MM.1S (cell line): Measurements from ENCODE around the gene IL26.

Source experiments
- DNase-seq: peaks from one replicate; pipeline ENCODE4 v3.0.0-alpha.2; 2015
- H2AFZ ChIP-seq: fragments of 300-600 bp; sonication (generic); 2 replicates; pipeline ENCODE4 v1.6.0; 2016; ENCODE audit warnings: antibody characterized with exemption, low read length
- H3F3A ChIP-seq: fragments of 300-600 bp; sonication (generic); 2 replicates; pipeline ENCODE4 v1.6.1; 2016; ENCODE audit warnings: mild to moderate bottlenecking, antibody characterized with exemption, low read length, moderate library complexity, mixed read lengths; ENCODE audit not compliant: insufficient read depth
- H3K27ac ChIP-seq: fragments of 300-600 bp; sonication (generic); 2 replicates; pipeline ENCODE4 v1.5.1; 2016; ENCODE audit warnings: mild to moderate bottlenecking, low read length
- H3K27me3 ChIP-seq: fragments of 300-600 bp; sonication (generic); replicated peaks from 2 replicates; pipeline ENCODE4 v1.6.0; 2016; ENCODE audit warnings: low read length; ENCODE audit not compliant: insufficient read depth
- H3K36me3 ChIP-seq: fragments of 300-600 bp; sonication (generic); replicated peaks from 2 replicates; pipeline ENCODE4 v1.6.1; 2016; ENCODE audit warnings: mild to moderate bottlenecking, low read length, mixed read lengths; ENCODE audit not compliant: insufficient read depth
- H3K4me1 ChIP-seq: fragments of 300-600 bp; sonication (generic); 2 replicates; pipeline ENCODE4 v1.6.1; 2016; ENCODE audit warnings: low read length, mixed read lengths
- H3K4me2 ChIP-seq: fragments of 300-600 bp; sonication (generic); 2 replicates; pipeline ENCODE4 v1.6.0; 2016; ENCODE audit warnings: low read depth, low read length
- H3K4me3 ChIP-seq: fragments of 300-600 bp; sonication (generic); 2 replicates; pipeline ENCODE4 v1.5.1; 2016; ENCODE audit warnings: low read length, mixed read lengths
- H3K79me2 ChIP-seq: fragments of 300-600 bp; sonication (generic); 2 replicates; pipeline ENCODE4 v1.6.1; 2016; ENCODE audit warnings: mixed run types, low read length, mixed read lengths
- H3K9ac ChIP-seq: fragments of 300-600 bp; sonication (generic); 2 replicates; pipeline ENCODE4 v1.6.1; 2016; ENCODE audit warnings: low read length, mixed read lengths
- H3K9me2 ChIP-seq: fragments of 300-600 bp; sonication (generic); replicated peaks from 2 replicates; pipeline ENCODE4 v1.6.1; 2016; ENCODE audit warnings: mild to moderate bottlenecking, low read length, mixed read lengths; ENCODE audit not compliant: insufficient read depth
- H3K9me3 ChIP-seq: fragments of 300-600 bp; sonication (generic); replicated peaks from 2 replicates; pipeline ENCODE4 v1.6.1; 2016; ENCODE audit warnings: mild to moderate bottlenecking, low read length, mixed read lengths; ENCODE audit not compliant: insufficient read depth
- H4K20me1 ChIP-seq: fragments of 300-600 bp; sonication (generic); 2 replicates; pipeline ENCODE4 v1.6.1; 2016; ENCODE audit warnings: mild to moderate bottlenecking, low read length, moderate library complexity, mixed read lengths; ENCODE audit not compliant: insufficient read depth
- CTCF ChIP-seq: fragments of 300-600 bp; sonication (generic); IDR thresholded peaks from 2 replicates; pipeline ENCODE4 v1.5.1; 2016; ENCODE audit warnings: antibody characterized with exemption, low read length, mixed read lengths
- EZH2 ChIP-seq: fragments of 300-600 bp; sonication (generic); optimal IDR thresholded peaks from 2 replicates; pipeline ENCODE3; 2017; ENCODE audit warnings: low read depth, mild to moderate bottlenecking, antibody characterized with exemption, low read length, mixed read lengths
- EZH2phosphoT487 ChIP-seq: fragments of 300-600 bp; sonication (generic); IDR thresholded peaks from 2 replicates; pipeline ENCODE4 v1.6.1; 2018; ENCODE audit warnings: antibody characterized with exemption, low read length

Gene IL26

GRCh38 chr12:68231691-68232090, 6.1 kb upstream of the IL26 start:
- H3K27me3 ChIP-seq, result no peaks in the 10 kb centered on the region
- no peaks in the 10 kb centered on the region for H3K9me2 ChIP-seq
- no peaks in the 10 kb centered on the region for H3K79me2 ChIP-seq
- H2AFZ ChIP-seq, result no peak overlapping the region
- H3K4me2 ChIP-seq, result no peak overlapping the region
- DNase-seq, result no peak
- no peaks in the 10 kb centered on the region for H3K36me3 ChIP-seq
- H3K4me1 ChIP-seq, result peaks cover 4% of the 10 kb centered on the region
- H3F3A ChIP-seq, result no peaks in the 10 kb centered on the region
- no peaks in the 10 kb centered on the region for H4K20me1 ChIP-seq
- TF ChIP-seq CTCF, result no peak
- TF ChIP-seq EZH2phosphoT487, result no peak
- no peak for TF ChIP-seq EZH2
- H3K27ac ChIP-seq, result no peak overlapping the region
- H3K9me3 ChIP-seq, result no peaks in the 10 kb centered on the region
- H3K4me3 ChIP-seq, result no peak overlapping the region
- H3K9ac ChIP-seq, result no peak overlapping the region

GRCh38 chr12:68231229-68231628, 5.6 kb upstream of the IL26 start:
- Histone ChIP-seq H3K9ac (no peak overlapping the region), H3F3A (no peaks in the 10 kb centered on the region), H3K4me1 (peaks cover 1% of the 10 kb centered on the region), H4K20me1 (no peaks in the 10 kb centered on the region), H3K27me3 (no peaks in the 10 kb centered on the region), H3K9me2 (no peaks in the 10 kb centered on the region), H3K79me2 (no peaks in the 10 kb centered on the region), H3K36me3 (no peaks in the 10 kb centered on the region), H3K27ac (no peak overlapping the region), H3K4me2 (no peak overlapping the region), H2AFZ (no peak overlapping the region), H3K4me3 (no peak overlapping the region), H3K9me3 (no peaks in the 10 kb centered on the region)
- DNase-seq, result no peak
- TF ChIP-seq EZH2phosphoT487 (no peak), CTCF (no peak), EZH2 (no peak)

GRCh38 chr12:68229956-68230355, 4.3 kb upstream of the IL26 start:
- no peak for DNase-seq
- Histone ChIP-seq H3K9ac (no peak overlapping the region), H3K9me3 (no peaks in the 10 kb centered on the region), H3F3A (no peaks in the 10 kb centered on the region), H3K79me2 (no peaks in the 10 kb centered on the region), H3K27ac (no peak overlapping the region), H3K27me3 (no peaks in the 10 kb centered on the region), H3K4me1 (no peaks in the 10 kb centered on the region), H3K4me2 (no peak overlapping the region), H3K36me3 (no peaks in the 10 kb centered on the region), H2AFZ (no peak overlapping the region), H3K4me3 (no peak overlapping the region), H4K20me1 (no peaks in the 10 kb centered on the region), H3K9me2 (no peaks in the 10 kb centered on the region)
- no peak for TF ChIP-seq CTCF
- TF ChIP-seq EZH2phosphoT487, result no peak
- no peak for TF ChIP-seq EZH2
